GM23338 (cell line): ENCODE measurements around the gene C4BPB. TPM values are rescaled to one million over a fixed set of nuclear protein-coding genes. Genes with fewer than 3 reads are reported as not detected.

Experiments
- ATAC-seq: fragments of 200-7000 bp; cut with Tn5 transposase; 3 replicates; pipeline ENCODE4 v1.9.1; 2020
- DNase-seq: peaks from one replicate; pipeline ENCODE4 v3.0.0-alpha.2; 2015; ENCODE audit warnings: low spot score
- H2AFZ ChIP-seq: fragments of 200-600 bp; sonication (generic); 2 replicates; pipeline ENCODE4 v1.8.0; 2016; ENCODE audit warnings: antibody characterized with exemption, mild to moderate bottlenecking, moderate library complexity
- H3F3A ChIP-seq: fragments of 200-600 bp; sonication (generic); replicated peaks from 2 replicates; pipeline ENCODE4 v1.8.0; 2017; ENCODE audit warnings: antibody characterized with exemption, mixed run types, low read depth
- H3K27ac ChIP-seq: fragments of 200-600 bp; sonication (generic); 2 replicates; pipeline ENCODE4 v1.6.1; 2016; ENCODE audit warnings: low read depth
- H3K27me3 ChIP-seq: fragments of 200-600 bp; sonication (generic); 2 replicates; pipeline ENCODE4 v1.8.0; 2016; ENCODE audit warnings: mild to moderate bottlenecking, mixed run types, moderate library complexity; ENCODE audit not compliant: insufficient read depth
- H3K36me3 ChIP-seq: fragments of 200-600 bp; sonication (generic); 2 replicates; pipeline ENCODE4 v1.8.0; 2016; ENCODE audit warnings: mild to moderate bottlenecking; ENCODE audit not compliant: insufficient read depth
- H3K4me1 ChIP-seq: fragments of 200-600 bp; sonication (generic); 2 replicates; pipeline ENCODE4 v1.8.0; 2016; ENCODE audit warnings: mild to moderate bottlenecking, moderate library complexity; ENCODE audit not compliant: insufficient read depth
- H3K4me2 ChIP-seq: fragments of 200-600 bp; sonication (generic); 2 replicates; pipeline ENCODE4 v1.7.1; 2017; ENCODE audit warnings: mixed run types
- H3K4me3 ChIP-seq: fragments of 200-600 bp; sonication (generic); 2 replicates; pipeline ENCODE4 v1.6.1; 2016; ENCODE audit warnings: mixed run types
- H3K79me2 ChIP-seq: fragments of 200-600 bp; sonication (generic); replicated peaks from 2 replicates; pipeline ENCODE4 v1.8.0; 2017; ENCODE audit warnings: mild to moderate bottlenecking; ENCODE audit not compliant: insufficient read depth
- H3K9me2 ChIP-seq: fragments of 200-600 bp; sonication (generic); 2 replicates; pipeline ENCODE4 v1.8.0; 2017; ENCODE audit not compliant: insufficient read depth
- H4K20me1 ChIP-seq: fragments of 200-600 bp; sonication (generic); replicated peaks from 2 replicates; pipeline ENCODE4 v1.8.0; 2017; ENCODE audit warnings: mild to moderate bottlenecking; ENCODE audit not compliant: insufficient read depth
- H3K27ac Mint-ChIP-seq: 2 replicates; pipeline ENCODE4 v1.8.0; 2020; ENCODE audit warnings: inconsistent platforms, mild to moderate bottlenecking, moderate library complexity, mixed read lengths
- H3K27me3 Mint-ChIP-seq: 3 replicates; pipeline ENCODE4 v1.8.0; 2022; ENCODE audit warnings: low read depth, mild to moderate bottlenecking, moderate library complexity, mixed read lengths, inconsistent platforms; ENCODE audit not compliant: insufficient read depth, poor library complexity
- H3K36me3 Mint-ChIP-seq: 3 replicates; pipeline ENCODE4 v1.8.0; 2021; ENCODE audit warnings: low read depth, mild to moderate bottlenecking, inconsistent platforms, moderate library complexity, mixed read lengths
- H3K4me1 Mint-ChIP-seq: 3 replicates; pipeline ENCODE4 v1.8.0; 2020; ENCODE audit warnings: mild to moderate bottlenecking, inconsistent platforms, mixed read lengths
- H3K4me3 Mint-ChIP-seq: 3 replicates; pipeline ENCODE4 v1.8.0; 2021; ENCODE audit warnings: moderate library complexity, mild to moderate bottlenecking, inconsistent platforms, mixed read lengths
- H3K9me3 Mint-ChIP-seq: 3 replicates; pipeline ENCODE4 v1.8.0; 2020; ENCODE audit warnings: moderate library complexity, mild to moderate bottlenecking, inconsistent platforms, mixed read lengths
- CREB1 ChIP-seq: fragments of 250-450 bp; sonication (Bioruptor Pico); IDR thresholded peaks from 2 replicates; pipeline ENCODE4 v1.5.0; 2020; ENCODE audit warnings: low read depth, mild to moderate bottlenecking, moderate library complexity
- ETS1 ChIP-seq: IDR thresholded peaks from 2 replicates; pipeline ENCODE4 v1.6.1; 2016; ENCODE audit warnings: antibody characterized with exemption
- EZH2 ChIP-seq: fragments of 200-600 bp; sonication (generic); IDR thresholded peaks from one replicate; pipeline ENCODE4 v1.8.0; 2017; ENCODE audit warnings: antibody characterized with exemption, mild to moderate bottlenecking, low read depth; ENCODE audit not compliant: unreplicated experiment
- EZH2phosphoT487 ChIP-seq: fragments of 200-600 bp; sonication (generic); IDR thresholded peaks from one replicate; pipeline ENCODE4 v1.8.1; 2018; ENCODE audit warnings: antibody characterized with exemption; ENCODE audit not compliant: unreplicated experiment
- JUNB ChIP-seq: IDR thresholded peaks from one replicate; pipeline ENCODE4 v1.6.1; 2016; ENCODE audit warnings: antibody characterized with exemption; ENCODE audit not compliant: unreplicated experiment
- NANOG ChIP-seq: IDR thresholded peaks from 2 replicates; pipeline ENCODE4 v1.6.1; 2016; ENCODE audit warnings: antibody characterized with exemption, borderline replicate concordance
- POLR2AphosphoS5 ChIP-seq: IDR thresholded peaks from 2 replicates; pipeline ENCODE4 v1.6.1; 2016; ENCODE audit warnings: antibody characterized with exemption, low read depth
- STAT1 ChIP-seq: IDR thresholded peaks from one replicate; pipeline ENCODE4 v1.6.1; 2016; ENCODE audit warnings: antibody characterized with exemption; ENCODE audit not compliant: unreplicated experiment
- ZNF114 ChIP-seq: fragments of 250-450 bp; sonication (Bioruptor Pico); IDR thresholded peaks from 2 replicates; pipeline ENCODE4 v1.5.0; 2020; ENCODE audit warnings: mild to moderate bottlenecking, moderate library complexity
- ZNF331 ChIP-seq: fragments of 250-450 bp; sonication (Bioruptor Pico); IDR thresholded peaks from 2 replicates; pipeline ENCODE4 v1.5.0; 2020; ENCODE audit warnings: low read depth, mild to moderate bottlenecking, moderate library complexity
- ZNF462 ChIP-seq: fragments of 250-450 bp; sonication (Bioruptor Pico); IDR thresholded peaks from 2 replicates; pipeline ENCODE4 v1.5.0; 2020; ENCODE audit warnings: mild to moderate bottlenecking, moderate library complexity
- polyA plus RNA-seq: library from polyadenylated mRNA; unstranded; fragments of >200 nt; fragmentation: Nextera tagmentation; extraction: Ambion mirVana; gene quantifications from 2 replicates; pipeline ENCODE4 v1.2.1, GENCODE V29; 2016
- total RNA-seq: library from RNA; depleted of rRNA; stranded (reverse); fragments of >200 nt; shearing (Covaris generic); gene quantifications from 2 replicates; pipeline ENCODE4 v1.2.3, GENCODE V29; 2014
- TF ChIP-seq, protein P1 (sequence below), 2 experiments: fragments of 200-600 bp in 1 of 2; sonication (generic) in 1 of 2; conservative IDR thresholded peaks; 2 replicates each; pipeline versions ENCODE4 v1.5.1 to v1.6.1; 2016 to 2017; ENCODE audit warnings: antibody characterized with exemption in 2 of 2, low read depth in 2 of 2, mild to moderate bottlenecking in 2 of 2, moderate library complexity in 1 of 2
- TF ChIP-seq, protein P2 (sequence below): IDR thresholded peaks from one replicate; pipeline ENCODE4 v1.6.1; 2018; ENCODE audit warnings: antibody characterized with exemption; ENCODE audit not compliant: unreplicated experiment

The C4BPB gene
- total and polyA plus RNA-seq, 2 experiments from 2014 or later, result not detected

DNA sequence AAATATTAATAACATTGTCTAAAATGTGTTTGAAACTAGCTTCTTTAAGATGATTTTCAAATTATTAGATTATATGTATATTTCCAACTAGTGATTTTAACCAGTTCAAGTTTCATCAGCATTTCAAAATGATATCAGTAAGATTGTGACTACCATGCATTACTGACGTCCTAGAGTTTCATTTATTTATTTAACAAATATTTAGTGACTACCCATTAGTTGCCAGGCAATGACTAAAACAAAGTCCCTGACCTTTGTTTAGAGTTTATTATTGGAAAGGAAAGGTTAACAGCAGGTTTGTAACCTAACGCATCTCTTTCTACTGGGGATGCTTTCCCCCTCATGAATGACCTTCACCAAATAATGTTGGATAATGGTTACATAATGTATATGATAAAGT, 7.6 kb upstream of the C4BPB start:
- Histone ChIP-seq H3K4me3 (no peak overlapping the region), H3K9me2 (no peaks in the 10 kb centered on the region), H3K27me3 (no peaks in the 10 kb centered on the region), H4K20me1 (no peaks in the 10 kb centered on the region), H3F3A (no peaks in the 10 kb centered on the region), H3K4me2 (no peak overlapping the region), H3K4me1 (peaks cover 3% of the 10 kb centered on the region; the same call in 1 of the 2 replicates), H2AFZ (no peak overlapping the region), H3K36me3 (no peaks in the 10 kb centered on the region), H3K27ac (no peak overlapping the region), H3K79me2 (no peaks in the 10 kb centered on the region)
- H3K27me3 Mint-ChIP-seq, result peaks cover 2% of the 10 kb centered on the region
- H3K36me3 Mint-ChIP-seq, result no peaks in the 10 kb centered on the region; the same call in 2 of the 3 replicates
- H3K9me3 Mint-ChIP-seq, result no peaks in the 10 kb centered on the region
- DNase-seq, result no peak
- TF ChIP-seq EZH2phosphoT487 (no peak), JUNB (no peak), ZNF114 (no peak), ETS1 (no peak), STAT1 (no peak), CREB1 (CRISPR knock-in tag) (no peak), ZNF331 (CRISPR knock-in tag) (no peak), ZNF462 (CRISPR knock-in tag) (no peak), POLR2AphosphoS5 (no peak), EZH2 (no peak), NANOG (no peak)
- TF ChIP-seq, protein P1, sequence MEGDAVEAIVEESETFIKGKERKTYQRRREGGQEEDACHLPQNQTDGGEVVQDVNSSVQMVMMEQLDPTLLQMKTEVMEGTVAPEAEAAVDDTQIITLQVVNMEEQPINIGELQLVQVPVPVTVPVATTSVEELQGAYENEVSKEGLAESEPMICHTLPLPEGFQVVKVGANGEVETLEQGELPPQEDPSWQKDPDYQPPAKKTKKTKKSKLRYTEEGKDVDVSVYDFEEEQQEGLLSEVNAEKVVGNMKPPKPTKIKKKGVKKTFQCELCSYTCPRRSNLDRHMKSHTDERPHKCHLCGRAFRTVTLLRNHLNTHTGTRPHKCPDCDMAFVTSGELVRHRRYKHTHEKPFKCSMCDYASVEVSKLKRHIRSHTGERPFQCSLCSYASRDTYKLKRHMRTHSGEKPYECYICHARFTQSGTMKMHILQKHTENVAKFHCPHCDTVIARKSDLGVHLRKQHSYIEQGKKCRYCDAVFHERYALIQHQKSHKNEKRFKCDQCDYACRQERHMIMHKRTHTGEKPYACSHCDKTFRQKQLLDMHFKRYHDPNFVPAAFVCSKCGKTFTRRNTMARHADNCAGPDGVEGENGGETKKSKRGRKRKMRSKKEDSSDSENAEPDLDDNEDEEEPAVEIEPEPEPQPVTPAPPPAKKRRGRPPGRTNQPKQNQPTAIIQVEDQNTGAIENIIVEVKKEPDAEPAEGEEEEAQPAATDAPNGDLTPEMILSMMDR (conservative IDR thresholded peaks at IDR 0.05; ENCODE audit: low read depth in 2 of 2), result no peak
- TF ChIP-seq, protein P2, sequence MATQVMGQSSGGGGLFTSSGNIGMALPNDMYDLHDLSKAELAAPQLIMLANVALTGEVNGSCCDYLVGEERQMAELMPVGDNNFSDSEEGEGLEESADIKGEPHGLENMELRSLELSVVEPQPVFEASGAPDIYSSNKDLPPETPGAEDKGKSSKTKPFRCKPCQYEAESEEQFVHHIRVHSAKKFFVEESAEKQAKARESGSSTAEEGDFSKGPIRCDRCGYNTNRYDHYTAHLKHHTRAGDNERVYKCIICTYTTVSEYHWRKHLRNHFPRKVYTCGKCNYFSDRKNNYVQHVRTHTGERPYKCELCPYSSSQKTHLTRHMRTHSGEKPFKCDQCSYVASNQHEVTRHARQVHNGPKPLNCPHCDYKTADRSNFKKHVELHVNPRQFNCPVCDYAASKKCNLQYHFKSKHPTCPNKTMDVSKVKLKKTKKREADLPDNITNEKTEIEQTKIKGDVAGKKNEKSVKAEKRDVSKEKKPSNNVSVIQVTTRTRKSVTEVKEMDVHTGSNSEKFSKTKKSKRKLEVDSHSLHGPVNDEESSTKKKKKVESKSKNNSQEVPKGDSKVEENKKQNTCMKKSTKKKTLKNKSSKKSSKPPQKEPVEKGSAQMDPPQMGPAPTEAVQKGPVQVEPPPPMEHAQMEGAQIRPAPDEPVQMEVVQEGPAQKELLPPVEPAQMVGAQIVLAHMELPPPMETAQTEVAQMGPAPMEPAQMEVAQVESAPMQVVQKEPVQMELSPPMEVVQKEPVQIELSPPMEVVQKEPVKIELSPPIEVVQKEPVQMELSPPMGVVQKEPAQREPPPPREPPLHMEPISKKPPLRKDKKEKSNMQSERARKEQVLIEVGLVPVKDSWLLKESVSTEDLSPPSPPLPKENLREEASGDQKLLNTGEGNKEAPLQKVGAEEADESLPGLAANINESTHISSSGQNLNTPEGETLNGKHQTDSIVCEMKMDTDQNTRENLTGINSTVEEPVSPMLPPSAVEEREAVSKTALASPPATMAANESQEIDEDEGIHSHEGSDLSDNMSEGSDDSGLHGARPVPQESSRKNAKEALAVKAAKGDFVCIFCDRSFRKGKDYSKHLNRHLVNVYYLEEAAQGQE, result no peak
- ATAC-seq, result no peak
- peaks cover 25% of the 10 kb centered on the region for H3K4me1 Mint-ChIP-seq
- H3K4me3 Mint-ChIP-seq, result no peak overlapping the region
- no peak overlapping the region for H3K27ac Mint-ChIP-seq
